Stomach (tissue), 9 donors: ENCODE data around the gene GPBAR1. TPM values are rescaled to one million over a fixed set of nuclear protein-coding genes. Genes with fewer than 3 reads are reported as not detected.

ENCODE experiments used
- DNase-seq, 2 donors: peaks; one replicate each; pipeline versions ENCODE4 v3.0.0 to v3.0.0-alpha.2; 2013 to 2019
- H3K27ac ChIP-seq, 5 donors: fragments of 200-600 bp in 4 of 5; sonication (generic) in 4 of 5; one replicate each; pipeline ENCODE4 v1.5.1; 2013 to 2019; ENCODE audit warnings: mild to moderate bottlenecking in 1 of 5, moderate library complexity in 1 of 5
- H3K27me3 ChIP-seq, 3 donors: fragments of 200-600 bp; sonication (generic); one replicate each; pipeline ENCODE4 v1.5.1; 2017 to 2019; ENCODE audit warnings: mixed run types in 1 of 3
- H3K36me3 ChIP-seq, 4 donors: fragments of 200-600 bp; sonication (generic); 1 replicate in 3 of 4; 2 replicates in 1 of 4; pipeline ENCODE4 v1.5.1; 2016 to 2019
- H3K4me1 ChIP-seq, 4 donors: fragments of 200-600 bp; sonication (generic); one replicate each; pipeline ENCODE4 v1.5.1; 2016 to 2019
- H3K4me3 ChIP-seq, 4 donors: fragments of 200-600 bp; sonication (generic) in 3 of 4; one replicate each; pipeline ENCODE4 v1.5.1; 2016 to 2019; ENCODE audit warnings: mild to moderate bottlenecking in 1 of 4
- H3K9me3 ChIP-seq, 4 donors: fragments of 200-600 bp; sonication (generic); one replicate each; pipeline ENCODE4 v1.5.1; 2016 to 2019
- EP300 ChIP-seq: sonication (generic); formaldehyde crosslinking; IDR thresholded peaks from one replicate; pipeline ENCODE4 v1.6.1; 2017; ENCODE audit warnings: antibody characterized with exemption
- POLR2A ChIP-seq, 4 donors: fragments of 450-650 bp; IDR thresholded peaks; one replicate each; pipeline ENCODE4 v1.6.1; 2016; ENCODE audit warnings: antibody characterized with exemption in 4 of 4, control low read depth in 2 of 4, mild to moderate bottlenecking in 1 of 4, moderate library complexity in 1 of 4
- POLR2AphosphoS5 ChIP-seq, 3 donors: sonication (generic); formaldehyde crosslinking; IDR thresholded peaks; one replicate each; pipeline ENCODE4 v1.6.1; 2016; ENCODE audit warnings: antibody characterized with exemption in 3 of 3
- WGBS, 5 donors: extraction: QIAGEN DNeasy Blood & Tissue Kit in 3 of 5; methylation state at CpG; one replicate each; pipeline versions ENCODE4 v1.1.5 to v1.1.7; 2013 to 2018; 5-methylcytosine and 5-hydroxymethylcytosine counted together
- intact Hi-C: fragments of 100-400 bp; cut with DNase I; formaldehyde crosslinking; loops from one replicate; pipeline ENCODE4 v1.15.1; 2023; ENCODE audit warnings: low total_unique reads
- polyA plus RNA-seq, 3 donors: library from polyadenylated mRNA; stranded (reverse); fragments of 200-250 nt; gene quantifications; one replicate each; pipeline ENCODE4 v1.2.3, GENCODE V29; 2013
- total RNA-seq, 5 donors: library from RNA; depleted of rRNA; stranded (reverse); fragments of >200 nt; gene quantifications; one replicate each; pipeline versions ENCODE4 v1.1.0 to v1.2.3, GENCODE V29; 2014 to 2016
- TF ChIP-seq, protein P1 (sequence below), 7 experiments: fragments of 450-650 bp in 4 of 7; fragments of 200-600 bp in 3 of 7; sonication (generic) in 3 of 7; IDR thresholded peaks; one replicate each; pipeline ENCODE4 v1.5.1; 2016 to 2019; ENCODE audit warnings: antibody characterized with exemption in 7 of 7, control low read depth in 2 of 7, mild to moderate bottlenecking in 1 of 7
- donor health status: healthy with polysubstance abuse.
- donor health status: Bipolar disorder and iron deficiency.
- donor health status: healthy.

The GPBAR1 gene
- total and polyA plus RNA-seq, 8 donors, result 0.45 to 4.8 (median 2.2) TPM

DNA sequence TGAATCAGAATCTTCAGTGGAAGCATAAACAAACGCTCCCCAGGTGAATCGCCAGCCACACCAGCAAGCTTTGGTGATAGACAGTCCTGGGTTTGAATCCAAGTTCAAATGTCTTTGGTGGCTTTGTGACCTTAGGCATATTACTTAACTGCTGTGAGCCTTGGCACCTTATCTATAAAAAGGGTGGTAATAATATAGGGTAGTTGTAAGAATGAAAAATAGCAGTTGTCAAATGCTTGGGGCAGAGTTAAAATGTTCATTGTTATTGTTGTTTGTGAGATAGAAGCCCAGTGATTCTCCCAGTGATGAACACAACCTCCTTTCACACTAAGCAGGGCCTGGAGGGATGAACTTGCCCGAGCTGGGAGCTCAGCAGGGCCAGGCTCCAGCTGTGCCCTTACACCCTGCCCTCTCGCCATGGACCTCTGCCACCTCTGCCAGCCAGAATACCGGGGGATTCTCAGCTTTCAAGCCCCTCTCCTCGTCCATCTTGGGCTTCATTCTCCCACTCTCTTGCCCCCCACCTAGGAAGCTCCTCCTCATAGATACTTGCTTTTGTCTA is 37.6 kb downstream of the GPBAR1 start:
- no peaks in the 10 kb centered on the region for H3K36me3 ChIP-seq
- H3K9me3 ChIP-seq, result no peaks in the 10 kb centered on the region
- intact Hi-C loops, result loop anchor here (5.0 kb wide), 1 partner anchor 59 kb away; the partner anchor contains the start of gene CATIP
- DNase-seq, result no peak
- 61 to 73% (median 66%) methylated on average over 6 of the region's 6 CpGs for WGBS, 5 donors
- no peak overlapping the region for H3K4me3 ChIP-seq
- TF ChIP-seq POLR2AphosphoS5 (IDR thresholded peaks at IDR 0.05) (no peak), POLR2A (IDR thresholded peaks at IDR 0.05) (no peak), EP300 (no peak)
- TF ChIP-seq, protein P1, sequence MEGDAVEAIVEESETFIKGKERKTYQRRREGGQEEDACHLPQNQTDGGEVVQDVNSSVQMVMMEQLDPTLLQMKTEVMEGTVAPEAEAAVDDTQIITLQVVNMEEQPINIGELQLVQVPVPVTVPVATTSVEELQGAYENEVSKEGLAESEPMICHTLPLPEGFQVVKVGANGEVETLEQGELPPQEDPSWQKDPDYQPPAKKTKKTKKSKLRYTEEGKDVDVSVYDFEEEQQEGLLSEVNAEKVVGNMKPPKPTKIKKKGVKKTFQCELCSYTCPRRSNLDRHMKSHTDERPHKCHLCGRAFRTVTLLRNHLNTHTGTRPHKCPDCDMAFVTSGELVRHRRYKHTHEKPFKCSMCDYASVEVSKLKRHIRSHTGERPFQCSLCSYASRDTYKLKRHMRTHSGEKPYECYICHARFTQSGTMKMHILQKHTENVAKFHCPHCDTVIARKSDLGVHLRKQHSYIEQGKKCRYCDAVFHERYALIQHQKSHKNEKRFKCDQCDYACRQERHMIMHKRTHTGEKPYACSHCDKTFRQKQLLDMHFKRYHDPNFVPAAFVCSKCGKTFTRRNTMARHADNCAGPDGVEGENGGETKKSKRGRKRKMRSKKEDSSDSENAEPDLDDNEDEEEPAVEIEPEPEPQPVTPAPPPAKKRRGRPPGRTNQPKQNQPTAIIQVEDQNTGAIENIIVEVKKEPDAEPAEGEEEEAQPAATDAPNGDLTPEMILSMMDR (IDR thresholded peaks at IDR 0.05), result no peak
- H3K4me1 ChIP-seq, result peaks cover 26 to 60% (median 47%) of the 10 kb centered on the region in 4 donors
- no peaks in the 10 kb centered on the region for H3K27me3 ChIP-seq
- peak overlapping the region; percentile 81 to 100 (median 99) for H3K27ac ChIP-seq

DNA sequence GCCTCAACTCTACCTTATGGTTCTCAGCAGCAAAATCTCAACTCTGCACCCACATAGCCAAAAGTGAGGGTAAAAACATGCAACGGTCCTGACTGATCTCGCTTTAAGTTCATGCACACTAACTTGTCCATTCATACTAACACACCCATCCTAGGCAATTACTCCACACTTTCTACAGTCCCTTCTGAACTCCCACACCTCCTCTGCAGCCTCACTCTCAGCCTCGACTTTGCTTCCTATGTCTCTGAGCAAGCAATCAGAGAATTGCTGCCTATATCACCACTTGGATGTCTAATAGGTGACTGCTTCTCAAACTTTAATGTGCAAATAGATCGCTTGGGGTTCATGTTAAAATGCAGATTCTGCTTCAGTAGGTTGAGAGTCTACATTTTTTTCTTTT is 39.3 kb downstream of the GPBAR1 start:
- H3K4me1 ChIP-seq, result peaks cover 13 to 42% (median 33%) of the 10 kb centered on the region in 4 donors
- WGBS, 5 donors, result 75 to 84% (median 77%) methylated on average over 4 of the region's 4 CpGs
- no peaks in the 10 kb centered on the region for H3K27me3 ChIP-seq
- H3K27ac ChIP-seq, result no peak overlapping the region
- intact Hi-C loops, result loop anchor here (10.0 kb wide), 1 partner anchor 95 kb away; the partner anchor contains the start of gene CTDSP1
- H3K9me3 ChIP-seq, result no peaks in the 10 kb centered on the region
- TF ChIP-seq, protein P1 (IDR thresholded peaks at IDR 0.05), result no peak
- TF ChIP-seq POLR2A (IDR thresholded peaks at IDR 0.05) (no peak), POLR2AphosphoS5 (IDR thresholded peaks at IDR 0.05) (no peak), EP300 (no peak)
- no peak for DNase-seq
- H3K36me3 ChIP-seq, result no peaks in the 10 kb centered on the region
- H3K4me3 ChIP-seq, result no peak overlapping the region

DNA sequence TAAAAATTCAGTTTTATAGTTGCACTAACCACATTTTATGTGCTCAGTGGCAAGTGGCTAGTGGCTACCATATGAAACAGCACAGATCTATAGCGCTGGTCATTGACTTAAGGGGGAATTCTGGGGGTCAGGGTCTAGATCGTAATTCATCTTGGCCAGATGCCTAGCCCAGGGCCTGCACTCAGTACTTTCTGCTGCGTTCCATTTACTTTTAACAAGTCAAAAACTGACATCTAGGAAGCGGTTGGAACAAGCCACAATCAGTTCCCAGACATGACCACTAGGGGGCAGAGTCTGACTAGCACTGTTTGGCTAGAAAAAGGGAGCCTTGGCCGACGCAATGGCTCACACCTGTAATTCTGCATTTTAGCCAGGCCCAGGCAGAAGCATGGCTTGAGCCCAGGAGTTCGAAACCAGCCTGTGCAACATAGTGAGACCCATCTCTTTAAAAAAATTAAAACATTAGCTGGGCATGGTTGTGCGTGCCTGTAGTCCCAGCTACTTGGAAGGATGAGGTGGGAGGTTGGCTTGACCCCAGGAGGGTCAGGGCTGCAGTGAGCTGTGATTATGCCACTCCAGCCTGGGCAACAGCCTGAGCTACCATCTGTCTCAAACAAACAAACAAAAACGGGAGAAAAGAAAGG is 40.5 kb downstream of the GPBAR1 start:
- 6 to 9% (median 8%) methylated on average over 9 of the region's 9 CpGs for WGBS, 5 donors
- H3K27ac ChIP-seq, result peak overlapping the region in 3 of 5 donors; percentile 23 to 69 (median 52)
- H3K9me3 ChIP-seq, result no peaks in the 10 kb centered on the region
- intact Hi-C loops, result loop anchor here (10.0 kb wide), 1 partner anchor 94 kb away; the partner anchor contains the start of gene CTDSP1
- no peak overlapping the region for H3K4me3 ChIP-seq
- TF ChIP-seq POLR2A (IDR thresholded peaks at IDR 0.05) (no peak), EP300 (no peak), POLR2AphosphoS5 (IDR thresholded peaks at IDR 0.05) (peak in 2 of 3 donors; percentile 35 to 86)
- TF ChIP-seq, protein P1 (IDR thresholded peaks at IDR 0.05), result peak in 6 of 7 experiments; percentile 87 to 99 (median 98)
- peaks cover 8 to 31% (median 22%) of the 10 kb centered on the region in 4 donors for H3K4me1 ChIP-seq
- peak; percentile 93 to 96 for DNase-seq
- no peaks in the 10 kb centered on the region for H3K36me3 ChIP-seq
- H3K27me3 ChIP-seq, result no peaks in the 10 kb centered on the region

DNA sequence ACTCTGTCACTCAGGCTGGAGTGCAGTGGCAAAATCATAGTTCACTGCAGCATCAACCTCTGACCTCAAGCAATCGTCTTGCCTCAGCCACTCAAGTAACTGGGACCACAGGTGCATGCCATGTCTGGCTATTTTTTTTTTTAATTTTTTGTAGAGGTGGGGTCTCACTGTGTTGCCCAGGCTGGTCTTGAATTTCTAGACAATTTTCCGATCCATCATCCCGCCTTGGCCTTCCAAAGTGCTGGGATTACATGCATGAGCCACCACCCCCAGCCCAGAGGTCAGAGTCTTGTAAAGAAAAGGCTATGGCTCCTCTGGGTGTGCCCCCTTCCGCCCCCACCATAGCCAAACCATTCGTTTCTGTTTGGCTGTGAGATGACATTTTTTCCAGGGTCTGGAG is 44.6 kb downstream of the GPBAR1 start:
- no peak for DNase-seq
- WGBS, 5 donors, result 61 to 68% (median 64%) methylated on average over 5 of the region's 5 CpGs
- Histone ChIP-seq H3K27ac (no peak overlapping the region), H3K4me1 (peaks cover 0 to 19% (median 9%) of the 10 kb centered on the region in 4 donors), H3K36me3 (no peaks in the 10 kb centered on the region), H3K4me3 (no peak overlapping the region), H3K9me3 (no peaks in the 10 kb centered on the region), H3K27me3 (no peaks in the 10 kb centered on the region)
- intact Hi-C loops, result loop anchor here (10.0 kb wide), 1 partner anchor 89 kb away; the partner anchor contains the start of gene CTDSP1
- TF ChIP-seq, protein P1 (IDR thresholded peaks at IDR 0.05), result no peak
- TF ChIP-seq EP300 (no peak), POLR2A (IDR thresholded peaks at IDR 0.05) (no peak), POLR2AphosphoS5 (IDR thresholded peaks at IDR 0.05) (no peak)
